HG02840 (cell line): ENCODE results near the gene PANX1.

Experiments
- ATAC-seq: cut with Tn5 transposase; IDR thresholded peaks from one replicate; pipeline ENCODE4 v1.9.1; 2021; ENCODE audit warnings: mild to moderate bottlenecking, moderate library complexity, moderate number of reproducible peaks; ENCODE audit not compliant: unreplicated experiment, low FRiP score

The PANX1 gene

DNA sequence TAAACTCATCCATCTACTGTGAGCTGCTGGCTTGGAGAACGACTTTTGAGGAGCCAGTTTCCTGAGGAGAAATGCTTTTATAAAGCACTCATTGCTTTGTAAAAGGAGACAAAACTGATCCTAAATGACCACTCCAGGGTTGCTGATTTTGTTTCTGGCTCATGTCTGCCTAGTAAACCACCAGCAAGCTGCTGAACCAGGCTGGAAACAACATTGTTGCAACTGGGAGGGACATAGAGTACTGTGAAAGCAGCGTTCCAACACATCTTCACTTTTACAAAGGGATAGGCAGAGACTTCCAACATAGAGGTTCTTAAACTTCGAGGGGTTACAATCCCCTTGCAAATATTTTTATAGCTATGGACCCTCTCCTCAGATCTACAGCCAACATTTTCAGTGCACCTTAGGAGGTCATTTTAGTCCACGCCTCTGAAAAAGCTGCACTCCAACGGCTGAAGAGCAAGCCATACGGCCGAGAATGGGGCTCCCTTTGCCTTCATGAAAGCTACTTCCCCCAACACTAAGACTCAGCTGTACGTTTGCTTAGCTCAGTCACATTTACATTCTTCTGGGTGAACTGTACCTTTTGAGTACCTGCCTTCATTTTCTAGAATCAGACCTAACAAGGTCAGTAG, 54.7 kb downstream of the PANX1 start:
- no peak for ATAC-seq

DNA sequence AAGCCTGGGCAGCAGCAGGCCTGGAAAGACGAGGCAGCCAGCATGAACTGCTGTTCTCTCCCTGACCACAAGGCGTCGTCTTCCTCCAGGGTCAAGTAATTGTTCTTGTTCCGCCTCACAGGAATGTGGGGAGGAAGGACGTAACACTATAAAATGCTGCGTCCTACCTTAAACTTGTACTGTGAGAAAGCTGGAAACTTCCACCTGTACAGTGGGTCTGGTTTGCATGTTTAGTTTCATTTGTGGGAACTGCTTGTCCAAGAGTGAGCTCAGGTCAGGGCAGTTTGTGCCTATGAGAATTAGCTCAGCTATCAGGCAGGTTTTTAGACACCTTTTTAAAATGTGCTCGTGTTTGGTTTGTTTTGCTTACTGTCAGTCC, 55.2 kb downstream of the PANX1 start:
- ATAC-seq: peak; percentile 70

DNA sequence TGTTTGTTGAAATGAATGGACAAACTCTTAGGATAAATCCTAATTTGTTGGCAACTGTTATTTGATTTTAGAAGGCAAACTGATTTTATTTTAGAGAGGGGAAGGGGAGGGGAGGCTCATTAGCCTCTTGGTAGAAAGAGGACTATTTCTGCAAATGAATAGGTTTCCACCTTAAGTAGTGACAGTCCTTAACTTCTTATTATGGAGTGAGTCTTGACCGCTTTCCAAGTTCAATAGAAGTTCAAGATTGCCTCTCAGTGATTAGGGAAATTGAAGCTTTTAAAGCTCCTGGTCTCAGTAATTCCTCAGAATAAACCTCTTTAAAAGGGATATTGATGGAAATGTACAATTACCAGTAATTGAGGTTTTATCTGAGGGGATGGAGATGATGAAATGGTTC, 55.7 kb downstream of the PANX1 start:
- no peak for ATAC-seq

DNA sequence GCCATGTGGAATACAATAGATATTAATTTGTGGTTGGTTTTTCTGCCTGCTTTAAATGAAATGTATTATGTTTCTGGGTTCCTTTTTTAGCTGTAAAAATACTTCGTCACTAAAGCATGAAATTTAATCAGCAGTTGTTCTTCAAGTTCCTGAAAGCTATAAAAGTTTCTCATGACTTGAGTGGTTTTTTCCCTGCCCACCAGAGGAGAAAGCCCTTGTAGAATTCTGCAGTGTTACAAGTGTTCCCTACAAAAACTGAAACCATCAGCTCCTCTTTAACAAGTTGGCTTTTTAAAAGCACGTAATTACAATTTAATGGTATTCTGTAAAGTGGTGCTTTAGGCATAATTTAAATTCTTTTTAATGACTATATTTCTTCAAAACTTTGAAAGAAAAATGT, 56.2 kb downstream of the PANX1 start:
- ATAC-seq: no peak

DNA sequence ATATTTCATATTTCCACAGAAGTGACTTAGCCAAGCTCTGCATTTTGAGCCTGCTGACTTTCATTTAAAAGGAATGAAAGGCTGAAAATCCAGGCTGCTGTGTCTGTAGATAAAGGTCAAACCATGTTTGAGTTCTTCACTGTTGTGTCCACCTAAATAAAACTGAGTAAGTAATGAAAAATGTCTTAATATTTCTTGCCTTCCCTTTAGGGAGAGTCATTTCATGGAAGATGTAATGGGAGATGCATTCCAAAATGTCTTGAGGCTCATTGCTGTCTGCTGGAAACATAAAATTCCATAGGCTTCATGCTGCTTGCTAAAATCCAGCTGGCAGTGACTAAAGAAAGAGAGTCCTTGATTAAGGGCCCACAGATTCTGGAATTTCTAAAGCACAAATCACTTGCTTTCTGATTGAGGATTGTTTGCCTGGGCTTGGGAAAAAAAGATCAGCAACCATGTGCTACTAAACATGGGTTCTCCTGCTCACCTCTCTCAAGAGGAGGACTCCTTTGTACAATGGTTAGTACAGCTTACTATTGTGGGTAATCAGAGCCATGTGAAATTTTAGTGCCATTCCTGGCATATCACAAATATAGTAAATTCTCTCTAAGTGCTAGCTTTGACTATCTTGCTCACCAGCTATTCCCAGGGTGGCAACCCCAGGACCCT, 56.9 kb downstream of the PANX1 start:
- no peak for ATAC-seq

DNA sequence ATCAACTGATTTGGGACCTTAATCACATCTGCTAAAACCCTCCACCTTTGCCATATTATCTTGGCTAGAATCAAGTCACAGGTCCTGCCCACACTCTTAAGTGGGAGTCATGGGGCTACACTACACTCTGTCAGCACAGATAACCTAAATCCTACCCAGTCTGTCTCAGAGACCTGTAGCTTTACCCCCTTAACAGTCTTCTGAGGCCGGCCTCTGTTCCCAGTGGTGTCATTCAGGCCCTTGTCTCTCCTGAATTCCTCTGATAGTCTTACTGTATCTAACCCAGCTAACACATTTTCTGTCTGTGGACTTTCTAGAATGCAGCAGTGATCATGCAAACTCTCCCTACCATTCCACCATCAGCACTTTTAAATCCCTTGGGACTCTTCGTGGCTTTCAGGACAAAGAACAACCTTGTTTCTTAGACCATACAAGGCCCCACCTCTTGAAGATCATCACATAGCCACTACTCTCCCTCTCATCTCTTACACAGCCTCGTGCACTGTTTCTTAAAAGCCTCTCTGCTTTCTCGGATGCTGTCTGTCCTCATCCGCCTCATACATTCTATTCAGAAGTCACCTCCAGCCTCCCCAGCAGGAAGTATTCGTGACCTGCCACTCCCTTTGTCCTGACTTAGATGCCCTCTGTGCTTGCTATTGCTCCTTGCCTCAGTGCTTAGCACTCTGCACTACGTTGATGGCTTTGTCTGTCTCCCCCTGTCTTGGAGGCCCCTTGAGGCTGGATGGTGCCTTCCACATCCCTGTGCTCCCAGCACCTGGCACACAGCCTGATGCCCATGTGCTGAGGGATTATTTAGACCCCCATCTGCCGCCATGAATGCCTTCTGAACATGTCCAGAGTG, 57.9 kb downstream of the PANX1 start:
- no peak for ATAC-seq

DNA sequence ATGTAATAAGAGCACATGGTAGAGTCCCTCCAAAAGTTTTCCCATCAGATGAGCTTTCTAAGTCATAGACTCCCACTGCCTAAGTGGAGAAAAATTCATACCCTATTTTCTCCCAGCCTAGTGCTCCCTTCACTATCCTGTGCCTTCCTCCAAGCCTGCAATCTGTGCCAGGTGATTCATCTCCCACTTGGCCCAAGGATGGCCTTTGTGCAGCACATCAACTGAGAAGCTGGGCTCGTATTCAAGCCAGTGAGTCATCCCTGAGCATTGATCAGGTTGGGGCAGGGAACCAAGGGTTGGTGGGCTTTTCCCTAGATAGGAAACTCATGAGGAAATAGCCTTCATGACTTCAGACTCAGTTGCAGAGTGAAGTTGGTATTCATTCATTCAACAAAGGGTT, 64.6 kb downstream of the PANX1 start:
- ATAC-seq: no peak

DNA sequence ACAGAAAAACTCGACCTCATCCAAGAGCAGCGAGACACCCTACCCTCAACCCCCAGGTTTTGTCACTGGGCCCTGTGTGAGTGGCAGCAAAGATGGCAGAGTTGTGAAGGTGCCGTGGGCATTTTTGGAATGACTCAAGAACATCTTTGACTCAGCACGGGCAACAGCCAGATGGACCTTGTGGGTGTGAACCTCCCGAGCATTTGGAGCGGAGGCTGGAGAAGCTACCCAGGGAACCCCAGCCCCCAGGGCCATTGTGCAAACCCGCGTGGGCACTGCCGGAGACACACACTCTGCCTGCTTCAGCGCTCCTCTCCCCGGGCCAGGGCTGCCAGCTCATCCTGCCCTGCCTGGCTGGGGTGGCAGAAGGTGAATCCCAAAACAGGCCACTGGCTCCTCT, 66.1 kb downstream of the PANX1 start:
- ATAC-seq: no peak

DNA sequence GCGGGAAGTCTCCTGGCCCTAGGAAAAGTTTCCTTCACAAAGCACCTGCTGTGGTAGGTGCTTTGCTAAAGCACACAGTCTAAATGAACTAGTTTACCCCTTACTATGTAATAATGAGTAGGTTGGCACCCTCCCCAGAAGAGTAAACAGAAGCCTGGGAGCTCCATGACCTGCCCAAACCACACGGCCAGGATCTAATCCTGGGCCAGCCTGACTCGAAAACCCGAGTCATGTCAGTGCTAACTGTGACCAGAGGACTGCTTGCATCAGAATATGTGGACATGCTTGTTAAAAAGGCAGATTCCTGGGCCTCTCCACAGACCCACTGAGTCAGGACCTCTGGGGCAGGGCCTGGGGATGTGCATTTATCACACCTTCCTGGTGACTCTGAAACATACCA, 67.7 kb downstream of the PANX1 start:
- no peak for ATAC-seq

DNA sequence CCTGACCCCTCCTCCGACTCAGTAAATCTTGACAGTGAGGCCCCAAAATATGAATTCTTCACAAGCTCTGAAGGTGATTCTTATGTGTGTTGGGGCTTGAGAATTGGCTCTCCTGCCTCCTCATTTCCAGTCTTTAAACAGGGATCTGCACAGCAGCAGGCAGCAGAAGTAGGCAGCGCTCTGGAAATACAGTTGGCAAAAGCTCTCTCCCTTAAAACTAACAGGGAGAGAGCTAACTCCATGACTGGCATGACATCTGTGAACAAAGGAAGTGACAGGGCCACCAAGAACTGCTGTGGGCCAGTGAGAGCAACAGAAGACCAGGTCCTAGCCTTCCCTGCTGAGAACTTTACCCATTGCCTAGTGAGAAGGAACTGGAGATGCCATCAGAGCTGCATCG, 70.1 kb downstream of the PANX1 start:
- no peak for ATAC-seq

DNA sequence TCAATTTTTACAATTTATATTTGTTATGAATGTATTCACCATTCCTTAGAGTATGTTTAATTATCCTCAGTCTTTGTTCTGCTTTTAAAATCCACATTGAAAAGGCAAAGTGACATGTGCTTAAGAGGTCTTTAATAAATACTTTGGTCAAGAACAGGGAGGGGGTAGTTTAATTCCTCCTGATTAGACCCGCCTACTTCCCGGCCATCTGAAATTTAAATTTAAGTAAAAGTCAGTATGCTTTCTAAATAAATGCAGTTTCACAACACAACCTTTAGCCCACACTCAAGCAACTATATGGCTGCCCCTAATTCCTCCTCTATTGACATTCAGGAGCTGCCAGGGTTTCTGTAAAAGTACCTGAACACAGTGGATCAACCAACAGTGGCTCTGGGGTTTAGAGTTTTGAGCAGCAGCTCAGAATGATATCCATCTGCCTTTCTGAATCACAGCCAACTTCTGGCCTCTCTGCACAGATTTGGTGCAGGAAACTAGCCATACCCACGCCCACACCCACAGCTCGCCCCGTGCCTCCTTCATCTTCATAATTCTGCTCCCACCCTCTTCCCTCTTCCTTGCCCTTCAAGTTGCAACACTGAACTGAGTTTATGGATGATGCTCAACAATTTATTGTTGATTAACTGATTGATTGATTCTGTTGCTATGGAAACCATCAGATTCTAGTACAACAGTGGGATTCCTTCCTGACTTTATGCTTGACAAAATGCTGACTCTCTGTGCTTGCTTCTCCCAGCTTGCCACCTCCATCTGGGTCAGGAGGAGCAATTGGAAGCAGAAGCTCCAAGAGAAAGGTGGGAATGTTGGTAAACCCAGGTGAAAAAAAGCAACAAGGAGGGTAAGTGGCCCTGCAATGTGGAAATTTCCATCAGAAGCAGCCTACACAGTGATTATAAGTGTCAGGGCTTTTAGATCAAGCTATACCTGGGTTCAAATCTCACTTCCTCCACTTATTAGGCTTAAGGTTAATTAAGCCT, 70.8 kb downstream of the PANX1 start:
- ATAC-seq: no peak

DNA sequence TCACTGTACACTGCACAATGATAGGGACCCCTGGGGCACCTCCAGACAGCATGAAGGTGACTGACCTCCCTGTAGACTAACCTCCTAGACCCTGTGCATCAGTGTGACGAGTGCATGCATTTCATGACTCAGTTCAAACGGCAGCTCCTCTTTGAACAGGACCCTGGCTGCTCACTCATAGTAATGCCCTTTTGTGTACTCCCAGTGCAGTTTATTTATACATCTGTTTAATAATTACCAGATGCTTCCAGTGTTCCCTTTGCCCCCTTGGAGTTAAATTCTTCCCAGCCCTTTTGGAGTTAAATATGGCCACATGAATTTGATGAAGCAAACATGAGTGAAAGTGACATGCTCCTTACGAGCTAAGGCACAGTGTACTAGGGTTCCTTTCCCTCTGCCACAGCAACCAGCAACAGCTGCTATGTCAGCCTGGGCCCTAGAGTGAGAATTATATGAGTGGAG, 72.4 kb downstream of the PANX1 start:
- ATAC-seq: no peak

DNA sequence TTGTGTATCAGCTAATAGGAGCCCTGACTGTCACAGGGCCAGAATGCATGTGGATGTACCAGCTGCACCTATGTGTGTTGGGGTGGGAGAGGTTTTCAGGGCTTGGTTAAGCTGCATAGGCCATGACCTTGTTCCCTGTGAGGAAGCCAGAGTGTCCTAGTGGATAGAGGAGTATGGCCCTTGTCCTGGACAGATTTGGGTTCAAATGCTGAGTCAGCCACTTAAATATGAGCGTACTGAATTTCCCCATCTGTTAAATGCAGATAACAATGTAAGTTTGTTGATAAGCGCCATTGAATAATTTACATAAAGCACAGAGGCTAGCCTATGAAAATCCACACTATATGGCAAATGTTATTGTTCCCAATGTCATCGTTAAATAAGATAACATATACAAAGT, 74.4 kb downstream of the PANX1 start:
- no peak for ATAC-seq

DNA sequence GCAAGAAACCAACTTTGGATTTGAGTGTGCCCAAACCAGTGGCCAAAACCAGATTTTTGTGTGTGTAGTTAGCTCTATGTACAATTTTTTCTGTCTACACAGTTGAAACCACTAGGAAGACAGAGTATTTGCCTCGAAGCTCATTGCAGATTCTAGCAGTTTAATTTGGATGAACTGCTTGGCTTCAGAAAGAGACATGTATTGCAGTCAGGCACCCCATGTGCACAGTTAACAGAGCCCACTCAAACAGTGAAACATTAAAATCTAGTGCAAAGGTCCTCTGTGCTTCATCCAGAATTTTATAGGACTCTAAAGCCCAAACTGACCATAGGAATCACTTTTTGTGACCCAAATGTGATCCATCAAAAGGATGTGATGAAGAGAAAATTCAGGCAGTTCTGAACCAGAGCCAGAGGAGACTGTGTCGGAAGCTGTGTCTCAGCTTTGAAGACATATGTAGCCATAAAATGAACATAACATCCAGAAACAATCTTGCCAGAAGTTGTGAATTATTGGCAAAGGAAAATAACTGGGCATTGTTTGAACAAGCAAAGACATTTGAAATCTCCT, 82.7 kb downstream of the PANX1 start:
- ATAC-seq: no peak

DNA sequence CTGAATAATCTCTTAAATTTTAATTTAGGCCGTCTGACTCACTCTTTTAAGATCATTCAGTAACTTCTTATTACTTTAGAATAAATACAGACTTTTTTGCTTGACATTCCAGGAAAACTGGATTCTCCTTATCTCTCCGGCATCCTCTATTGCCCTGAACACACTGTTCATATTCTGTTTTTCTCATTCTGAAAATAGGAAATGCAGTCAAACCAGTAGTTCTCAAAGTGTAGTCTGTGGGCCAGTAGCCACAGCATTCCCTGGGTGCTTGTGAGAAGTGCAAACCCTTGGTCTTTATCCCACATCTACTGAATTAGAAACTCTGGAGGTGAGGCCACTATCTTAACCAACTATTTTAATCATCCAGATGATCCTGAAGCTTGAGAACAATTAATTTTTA, 84.3 kb downstream of the PANX1 start:
- ATAC-seq: no peak

DNA sequence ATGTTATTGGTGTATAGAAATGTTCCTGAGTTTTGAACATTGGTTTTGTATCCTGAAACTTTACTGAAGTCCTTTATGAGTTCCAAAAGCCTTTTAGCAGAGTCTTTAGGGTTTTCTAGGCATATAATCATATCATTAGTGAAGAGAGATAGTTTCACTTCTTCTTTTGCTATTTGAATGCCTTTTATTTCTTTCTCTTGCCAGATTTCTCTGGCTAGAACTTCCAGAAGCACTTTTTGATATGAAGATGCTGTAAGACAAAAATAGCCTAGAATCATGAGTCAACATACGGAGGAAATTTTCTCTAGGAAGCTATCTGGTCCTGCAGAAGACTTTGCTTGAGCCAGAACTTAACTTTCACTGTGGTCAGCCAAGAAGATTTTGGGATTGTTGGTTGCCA, 89.1 kb downstream of the PANX1 start:
- no peak for ATAC-seq

DNA sequence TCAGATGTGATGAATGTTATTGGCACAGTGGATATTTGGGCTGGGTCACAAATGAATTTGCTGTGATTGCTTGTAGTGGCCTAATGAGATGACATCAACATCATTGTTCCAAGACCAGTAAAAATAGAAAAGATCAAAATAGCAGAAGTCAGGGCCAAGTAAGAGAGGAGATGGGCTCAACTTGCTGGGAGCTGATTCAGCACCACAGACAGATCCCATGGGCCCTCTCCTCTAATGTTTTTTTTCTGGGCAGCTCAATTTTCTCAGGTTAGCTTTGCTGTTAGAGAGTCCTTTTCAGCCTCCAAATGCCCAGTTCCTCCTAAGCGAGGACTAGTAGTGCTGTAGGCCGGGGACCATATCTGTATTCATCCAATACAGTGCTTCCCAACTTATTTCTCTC, 89.7 kb downstream of the PANX1 start:
- no peak for ATAC-seq

DNA sequence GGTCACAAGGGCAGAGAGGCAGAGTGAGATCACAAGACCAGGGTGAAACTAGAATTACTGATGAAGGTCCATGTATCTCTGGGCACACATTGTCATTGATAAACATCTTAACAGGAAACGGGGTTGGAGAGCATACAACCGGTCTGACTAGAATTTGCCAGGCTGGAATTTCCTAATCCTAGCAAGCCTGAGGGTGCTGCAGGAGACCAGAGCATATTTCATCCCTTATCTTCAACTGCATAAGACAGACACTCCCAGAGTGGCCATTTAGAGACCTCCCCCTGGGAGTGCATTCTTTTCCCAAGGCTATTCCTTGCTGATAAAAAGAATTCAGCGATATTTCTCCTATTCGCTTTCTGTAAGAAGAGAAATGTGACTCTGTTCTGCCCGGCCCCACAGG, 91.1 kb downstream of the PANX1 start:
- ATAC-seq: no peak

DNA sequence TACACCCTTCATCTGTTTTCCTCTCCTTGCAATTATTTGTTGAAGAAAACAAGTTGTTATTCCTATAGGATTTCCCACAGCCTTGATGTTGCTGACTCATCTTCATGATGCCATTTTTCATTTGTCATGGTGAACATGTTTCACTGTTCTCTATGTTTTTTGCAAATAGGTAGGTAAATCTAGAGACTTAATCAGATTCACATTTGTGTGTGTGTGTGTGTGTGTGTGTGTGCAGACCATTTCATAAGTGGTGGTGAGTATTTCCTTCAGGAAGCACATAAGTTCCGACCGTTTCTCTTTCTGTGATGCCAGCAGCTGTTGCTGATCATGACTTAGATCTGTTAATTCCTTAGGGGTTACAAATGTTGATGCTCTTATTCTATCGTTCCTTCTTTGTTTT, 95.4 kb downstream of the PANX1 start:
- ATAC-seq: no peak
